ENCODE results near the gene ADAD2.

DNA sequence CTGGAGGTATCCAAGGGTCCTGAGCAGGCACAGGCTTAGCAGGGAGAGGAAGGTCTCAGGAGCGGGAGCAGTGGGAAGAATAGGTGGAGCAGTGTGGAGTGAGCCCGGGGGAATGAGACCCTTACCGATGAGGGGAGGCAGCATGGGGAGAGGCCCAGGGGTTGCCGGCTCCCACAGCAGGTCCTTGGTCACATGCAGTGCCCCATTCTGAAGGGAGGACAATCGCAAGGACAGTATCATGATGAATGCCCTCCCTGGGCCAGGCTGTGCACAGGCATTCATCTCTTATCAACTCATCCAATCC, 7.4 kb upstream of the ADAD2 start:
- TF ChIP-seq POLR2AphosphoS5 (IDR thresholded peaks at IDR 0.05; ENCODE audit: low read depth, low read length) (no peak), POLR2A (IDR thresholded peaks at IDR 0.05; ENCODE audit: low read depth, low read length) (no peak), TAF1 (IDR thresholded peaks at IDR 0.05; ENCODE audit: borderline replicate concordance, low read depth, low read length) (no peak)

Data from GM12892 (cell line).